ENCODE results near the gene MAP3K19. TPM values are rescaled to one million over a fixed set of nuclear protein-coding genes. Genes with fewer than 3 reads are reported as not detected.

The MAP3K19 gene
- total and polyA plus RNA-seq, 2 of the 8 experiments (the other 6 are each of a cell fraction or from before 2014, with no cell fraction given), result not detected

DNA sequence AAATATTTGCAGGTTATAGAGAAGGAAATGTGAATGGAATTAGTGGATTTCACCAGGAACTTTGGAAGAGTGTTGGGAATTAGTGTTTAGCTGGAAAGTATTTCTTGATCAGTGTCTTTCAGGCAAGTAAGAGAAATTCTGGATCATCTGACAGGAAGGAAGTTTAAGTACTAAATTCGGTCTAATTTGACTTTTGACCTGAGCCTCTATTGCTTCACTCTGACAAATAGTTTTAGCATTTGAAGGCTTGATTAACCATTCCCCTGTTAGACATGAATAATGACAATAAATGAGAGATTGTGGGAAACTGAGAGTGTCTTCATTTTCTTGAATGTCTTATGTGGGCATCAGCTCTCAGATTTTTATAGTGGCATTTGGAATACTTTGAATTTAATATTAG is 112.6 kb downstream of the MAP3K19 start:
- ChIA-PET CTCF (ENCODE audit: partially characterized antibody) (no interaction called here), POLR2A (ENCODE audit: partially characterized antibody) (interaction anchor here (0.7 to 1.2 kb wide), 2 partner anchors 9 to 396 kb away, joined by 3 read pairs; no protein-coding TSS in a partner anchor)
- Histone ChIP-seq H3K4me3 (ENCODE audit: extremely low read depth in 1 of 4, insufficient read depth in 2 of 4, low read depth in 3 of 4, low read length in 4 of 4) (no peak overlapping the region), H2BK12ac (ENCODE audit: low read depth, low read length) (no peak overlapping the region), H2AFZ (ENCODE audit: low read length) (no peak overlapping the region), H3K23me2 (ENCODE audit: low read depth, low read length) (no peaks in the 10 kb centered on the region), H3K79me2 (ENCODE audit: control insufficient read depth in 1 of 2, insufficient read depth in 2 of 2, low read length in 2 of 2) (peaks cover 9 to 82% of the 10 kb centered on the region in 2 experiments), H4K20me1 (replicated peaks in 1 of 2; ENCODE audit: control insufficient read depth in 1 of 2, insufficient read depth in 2 of 2, low read length in 2 of 2) (peaks cover 8 to 9% of the 10 kb centered on the region in 2 experiments), H3K9ac (replicated peaks in 1 of 4; ENCODE audit: extremely low read depth in 1 of 4, low read depth in 3 of 4, low read length in 3 of 4) (no peak overlapping the region), H3K23ac (ENCODE audit: insufficient read length) (no peak overlapping the region), H4K91ac (replicated peaks; ENCODE audit: insufficient read length, low read length) (no peak overlapping the region), H2BK20ac (ENCODE audit: low read length) (no peak overlapping the region), H3K79me1 (ENCODE audit: low read depth, low read length) (0 out of 2 replicates have a peak, but pooled peaks cover 2% of the 10 kb centered on the region), H2BK15ac (ENCODE audit: low read length) (no peak overlapping the region), H3K36me3 (ENCODE audit: control insufficient read depth in 2 of 4, insufficient read depth in 4 of 4, low read length in 3 of 4) (peaks cover 7 to 36% (median 17%) of the 10 kb centered on the region in 4 experiments; a peak in 7 of 8 replicates), H2BK120ac (replicated peaks; ENCODE audit: low read depth, low read length) (no peak overlapping the region), H3K27me3 (replicated peaks in 1 of 4; ENCODE audit: control insufficient read depth in 3 of 4, extremely low read depth in 1 of 4, insufficient read depth in 3 of 4, low read length in 3 of 4) (no peaks in the 10 kb centered on the region), H3K56ac (replicated peaks; ENCODE audit: insufficient read length, low read depth, low read length) (no peak overlapping the region), H3K14ac (ENCODE audit: insufficient read length) (no peak overlapping the region), H3K18ac (ENCODE audit: extremely low read depth, low read length) (no peak overlapping the region), H3K4ac (replicated peaks; ENCODE audit: insufficient read length, low read depth, low read length) (no peak overlapping the region), H4K5ac (ENCODE audit: insufficient read length, low read depth, low read length) (no peak overlapping the region), H4K8ac (ENCODE audit: extremely low read depth, insufficient read depth, low read length) (no peak overlapping the region), H3K4me1 (replicated peaks in 1 of 4; ENCODE audit: control insufficient read depth in 3 of 4, insufficient read depth in 4 of 4, low read length in 3 of 4) (no peaks in the 10 kb centered on the region), H3K9me3 (ENCODE audit: insufficient read depth in 2 of 2, low read depth in 1 of 2, low read length in 1 of 2) (no peaks in the 10 kb centered on the region), H3K4me2 (ENCODE audit: insufficient read depth in 1 of 2, low read depth in 2 of 2, low read length in 2 of 2) (no peak overlapping the region), H2BK5ac (ENCODE audit: low read depth, low read length) (no peak overlapping the region), H2AK5ac (ENCODE audit: low read depth, low read length) (no peak overlapping the region), H3K27ac (ENCODE audit: low read depth, low read length) (no peak overlapping the region)
- no peak for FAIRE-seq
- TF ChIP-seq SIN3A (conservative IDR thresholded peaks at IDR 0.05 in 1 of 2, IDR thresholded peaks at IDR 0.05 in 1 of 2; ENCODE audit: low read depth in 1 of 2, low read length in 2 of 2) (no peak), CTBP2 (IDR thresholded peaks at IDR 0.05; ENCODE audit: borderline replicate concordance, insufficient read depth, insufficient read length, low read length) (no peak), TAF1 (IDR thresholded peaks at IDR 0.05; ENCODE audit: low read depth, low read length) (no peak), RNF2 (IDR thresholded peaks at IDR 0.05; ENCODE audit: borderline replicate concordance, low read depth, low read length, missing control alignments, poor library complexity, severe bottlenecking) (no peak), RFX5 (IDR thresholded peaks at IDR 0.05; ENCODE audit: borderline replicate concordance, low read depth, low read length) (no peak), SP4 (IDR thresholded peaks at IDR 0.05; ENCODE audit: low read length) (no peak), HDAC6 (IDR thresholded peaks at IDR 0.05; ENCODE audit: low read depth, low read length) (no peak), KDM4A (IDR thresholded peaks at IDR 0.05; ENCODE audit: low read depth, low read length, severe bottlenecking) (no peak), GTF2F1 (IDR thresholded peaks at IDR 0.05; ENCODE audit: borderline replicate concordance, low read depth, low read length) (no peak)
- DNase-seq (ENCODE audit: low read depth in 1 of 2, low spot score in 2 of 2), result no peak
- WGBS, 2 experiments (ENCODE audit: extremely low coverage in 1 of 2, insufficient coverage in 1 of 2, insufficient read length in 1 of 2, insufficient replicate concordance in 2 of 2, low coverage in 1 of 2, low lambda C conversion rate in 2 of 2, missing lambda C conversion rate in 1 of 2), result 83% methylated on average over 1 of the region's 1 CpG; no CpG with 5 or more reads in 1 of the 2 experiments

Data from H1 (cell line).